ENCODE measurements around the gene NTMT1.
A peak's percentile ranks its signal among the peaks of the same experiment; 100 is the strongest.

NTMT1 gene

GRCh38 chr9:129608561-129609481, 17.1 kb upstream of the NTMT1 start:
- Histone ChIP-seq H3K4me3 (ENCODE audit: severe bottlenecking) (no peak overlapping the region), H3K9me3 (ENCODE audit: severe bottlenecking) (no peaks in the 10 kb centered on the region), H3K36me3 (ENCODE audit: low read depth) (no peaks in the 10 kb centered on the region), H3K4me1 (ENCODE audit: insufficient read depth, poor library complexity, severe bottlenecking) (peaks cover 6% of the 10 kb centered on the region), H3K27ac (ENCODE audit: poor library complexity, severe bottlenecking) (no peak overlapping the region), H3K27me3 (ENCODE audit: insufficient read depth, poor library complexity, severe bottlenecking) (no peaks in the 10 kb centered on the region)
- ATAC-seq (ENCODE audit: low read depth) = no peak
- no peak for TF ChIP-seq CTCF (IDR thresholded peaks at IDR 0.05; ENCODE audit: poor library complexity, severe bottlenecking)
- no peak for DNase-seq (ENCODE audit: low spot score)

GRCh38 chr9:129609486-129610212, 16.3 kb upstream of the NTMT1 start:
- no peak for ATAC-seq (ENCODE audit: low read depth)
- H3K36me3 ChIP-seq (ENCODE audit: low read depth) = no peaks in the 10 kb centered on the region
- no peak overlapping the region for H3K4me3 ChIP-seq (ENCODE audit: severe bottlenecking)

GRCh38 chr9:129610213-129610472, 15.8 kb upstream of the NTMT1 start:
- DNase-seq (ENCODE audit: low spot score) = no peak
- Histone ChIP-seq H3K4me1 (ENCODE audit: insufficient read depth, poor library complexity, severe bottlenecking) (peaks cover 6% of the 10 kb centered on the region), H3K27me3 (ENCODE audit: insufficient read depth, poor library complexity, severe bottlenecking) (no peaks in the 10 kb centered on the region), H3K36me3 (ENCODE audit: low read depth) (no peaks in the 10 kb centered on the region), H3K27ac (ENCODE audit: poor library complexity, severe bottlenecking) (peak overlapping the region; percentile 19), H3K9me3 (ENCODE audit: severe bottlenecking) (no peaks in the 10 kb centered on the region), H3K4me3 (ENCODE audit: severe bottlenecking) (peak overlapping the region; percentile 59)
- no peak for ATAC-seq (ENCODE audit: low read depth)
- no peak for TF ChIP-seq CTCF (IDR thresholded peaks at IDR 0.05; ENCODE audit: poor library complexity, severe bottlenecking)

More at GRCh38 chr9:129609486-129610212, 16.3 kb upstream of the NTMT1 start:
- Histone ChIP-seq H3K27me3 (ENCODE audit: insufficient read depth, poor library complexity, severe bottlenecking) (no peaks in the 10 kb centered on the region), H3K9me3 (ENCODE audit: severe bottlenecking) (no peaks in the 10 kb centered on the region), H3K27ac (ENCODE audit: poor library complexity, severe bottlenecking) (peak overlapping the region; percentile 19), H3K4me1 (ENCODE audit: insufficient read depth, poor library complexity, severe bottlenecking) (peaks cover 6% of the 10 kb centered on the region)
- DNase-seq (ENCODE audit: low spot score) = no peak
- TF ChIP-seq CTCF (IDR thresholded peaks at IDR 0.05; ENCODE audit: poor library complexity, severe bottlenecking) = no peak

- peak; percentile 43 for ATAC-seq (ENCODE audit: low read depth)
- H3K27me3 ChIP-seq (ENCODE audit: insufficient read depth, poor library complexity, severe bottlenecking) = no peaks in the 10 kb centered on the region
- no peaks in the 10 kb centered on the region for H3K36me3 ChIP-seq (ENCODE audit: low read depth)
- TF ChIP-seq CTCF (IDR thresholded peaks at IDR 0.05; ENCODE audit: poor library complexity, severe bottlenecking) = peak; percentile 94
- peak overlapping the region; percentile 19 for H3K27ac ChIP-seq (ENCODE audit: poor library complexity, severe bottlenecking)
- DNase-seq (ENCODE audit: low spot score) = no peak
- H3K4me3 ChIP-seq (ENCODE audit: severe bottlenecking) = peak overlapping the region; percentile 59
- no peaks in the 10 kb centered on the region for H3K9me3 ChIP-seq (ENCODE audit: severe bottlenecking)
- H3K4me1 ChIP-seq (ENCODE audit: insufficient read depth, poor library complexity, severe bottlenecking) = peaks cover 6% of the 10 kb centered on the region
Observed at GRCh38 chr9:129610473-129611306, 15.3 kb upstream of the NTMT1 start.

Data from RWPE2 (cell line).